ENCODE measurements around the gene ZFAND6. TPM values are rescaled to one million over a fixed set of nuclear protein-coding genes. Genes with fewer than 3 reads are reported as not detected.

Gene ZFAND6
- total RNA-seq (2022; extraction: Qiagen RNA extraction; ENCODE audit: low read depth) = 88.6 to 129 TPM (median 110 TPM) in 5 replicates

GRCh38 chr15:80058851-80059785 is at the start of gene ZFAND6:
TSS of gene ZFAND6 (plus strand) at chr15:80059676. CDS start at chr15:80120345, 60,669 bp downstream.

GRCh38 chr15:80152896-80153876 is 93.7 kb downstream of the ZFAND6 start, which contains the start of gene FAH:
TSS of gene FAH (plus strand) at chr15:80152999. CDS start at chr15:80153055, 56 bp downstream.

Other genes starting within 250 kb of the ZFAND6 start
- 75.7 to 101 TPM (median 80.9 TPM) in 5 replicates for gene MTHFS, start 162.7 kb upstream of the ZFAND6 start, total RNA-seq (2022; extraction: Qiagen RNA extraction; ENCODE audit: low read depth)
- gene BCL2A1, start 88.5 kb upstream of the ZFAND6 start, total RNA-seq (2022; extraction: Qiagen RNA extraction; ENCODE audit: low read depth) = 11.8 to 26.2 TPM (median 16.5 TPM) in 5 replicates
- gene FAH, start 93.3 kb downstream of the ZFAND6 start, total RNA-seq (2022; extraction: Qiagen RNA extraction; ENCODE audit: low read depth) = 35.3 to 43.5 TPM (median 37.0 TPM) in 5 replicates
- 0.02 TPM in 1 of 5 replicates, not detected in the others for gene CTXND1, start 192.5 kb downstream of the ZFAND6 start, total RNA-seq (2022; extraction: Qiagen RNA extraction; ENCODE audit: low read depth)